H1 (cell line): Measurements from ENCODE around the gene ANAPC13. TPM values are rescaled to one million over a fixed set of nuclear protein-coding genes. Genes with fewer than 3 reads are reported as not detected.

Source experiments
- CTCF ChIA-PET: fragments of 300-600 bp; sonication (Branson Sonifier 250); formaldehyde crosslinking; loops from one replicate; lab custom pipeline; 2021; ENCODE audit not compliant: partially characterized antibody; lab: Charles Lee
- POLR2A ChIA-PET: fragments of 300-600 bp; sonication (Branson Sonifier 250); formaldehyde crosslinking; loops from one replicate; lab custom pipeline; 2021; ENCODE audit warnings: inconsistent platforms; ENCODE audit not compliant: partially characterized antibody; lab: Charles Lee
- DNase-seq, 2 experiments: peaks; one replicate each; pipeline versions ENCODE4 v3.0.0 to v3.0.0-alpha.2; 2010 to 2022; ENCODE audit warnings: low spot score in 2 of 2, low read depth in 1 of 2, mixed read lengths in 1 of 2
- FAIRE-seq: peaks from 2 replicates; lab custom pipeline; 2011; peaks lifted over from hg19 to GRCh38; lab: Jason Lieb, UNC
- H2AFZ ChIP-seq: 2 replicates; pipeline ENCODE4 v1.8.1; 2012; ENCODE audit warnings: low read length, inconsistent platforms
- H2AK5ac ChIP-seq: 2 replicates; pipeline ENCODE4 v1.6.1; 2013; ENCODE audit warnings: low read depth, low read length
- H2BK120ac ChIP-seq: replicated peaks from 2 replicates; pipeline ENCODE3; 2013; ENCODE audit warnings: low read depth, low read length, inconsistent platforms
- H2BK12ac ChIP-seq: 2 replicates; pipeline ENCODE4 v1.6.1; 2013; ENCODE audit warnings: low read depth, low read length
- H2BK15ac ChIP-seq: 2 replicates; pipeline ENCODE4 v1.6.1; 2013; ENCODE audit warnings: low read length
- H2BK20ac ChIP-seq: 2 replicates; pipeline ENCODE4 v1.6.1; 2013; ENCODE audit warnings: low read length
- H2BK5ac ChIP-seq: 2 replicates; pipeline ENCODE4 v1.6.1; 2013; ENCODE audit warnings: low read depth, low read length
- H3K14ac ChIP-seq: 2 replicates; pipeline ENCODE4 v1.6.1; 2013; ENCODE audit warnings: inconsistent platforms; ENCODE audit not compliant: insufficient read length
- H3K18ac ChIP-seq: 2 replicates; pipeline ENCODE4 v1.6.1; 2013; ENCODE audit warnings: low read length; ENCODE audit errors: extremely low read depth
- H3K23ac ChIP-seq: 2 replicates; pipeline ENCODE4 v1.6.1; 2013; ENCODE audit warnings: inconsistent platforms; ENCODE audit not compliant: insufficient read length
- H3K23me2 ChIP-seq: 2 replicates; pipeline ENCODE4 v1.6.1; 2013; ENCODE audit warnings: low read depth, low read length
- H3K27ac ChIP-seq: 2 replicates; pipeline ENCODE4 v1.6.1; 2011; ENCODE audit warnings: low read depth, low read length, inconsistent platforms
- H3K27me3 ChIP-seq, 4 experiments: replicated peaks in 1 of 4; 1 replicate in 1 of 4; 2 replicates in 3 of 4; pipeline versions ENCODE4 v1.6.1 to v1.8.1; 2011 to 2013; ENCODE audit warnings: low read length in 3 of 4, mild to moderate bottlenecking in 3 of 4, inconsistent platforms in 2 of 4, mixed read lengths in 2 of 4, moderate library complexity in 1 of 4; ENCODE audit not compliant: control insufficient read depth in 3 of 4, insufficient read depth in 3 of 4; ENCODE audit errors: extremely low read depth in 1 of 4
- H3K36me3 ChIP-seq, 4 experiments: 2 replicates each; pipeline versions ENCODE4 v1.6.1 to v1.8.1; 2011 to 2013; ENCODE audit warnings: mild to moderate bottlenecking in 4 of 4, low read length in 3 of 4, moderate library complexity in 2 of 4, control low read depth in 1 of 4, inconsistent platforms in 1 of 4; ENCODE audit not compliant: insufficient read depth in 4 of 4, control insufficient read depth in 2 of 4
- H3K4ac ChIP-seq: replicated peaks from 2 replicates; pipeline ENCODE3; 2013; ENCODE audit warnings: low read length, low read depth, mixed read lengths, inconsistent platforms; ENCODE audit not compliant: insufficient read length
- H3K4me1 ChIP-seq, 4 experiments: replicated peaks in 1 of 4; 1 replicate in 1 of 4; 2 replicates in 3 of 4; pipeline versions ENCODE4 v1.6.1 to v1.8.1; 2011 to 2013; ENCODE audit warnings: low read length in 3 of 4, inconsistent platforms in 2 of 4, mixed read lengths in 1 of 4; ENCODE audit not compliant: insufficient read depth in 4 of 4, control insufficient read depth in 3 of 4
- H3K4me2 ChIP-seq, 2 experiments: 2 replicates each; pipeline versions ENCODE4 v1.6.1 to v1.8.1; 2011 to 2013; ENCODE audit warnings: low read depth in 2 of 2, low read length in 2 of 2, control low read depth in 1 of 2, inconsistent platforms in 1 of 2, mild to moderate bottlenecking in 1 of 2; ENCODE audit not compliant: insufficient read depth in 1 of 2
- H3K4me3 ChIP-seq, 4 experiments: fragments of 200-600, 300-600 bp in 1 of 4; sonication (generic), shearing (Covaris generic), sonication (Bioruptor Twin) in 1 of 4; 2 replicates each; pipeline versions ENCODE4 v1.5.1 to v1.8.1; 2011 to 2016; ENCODE audit warnings: low read length in 4 of 4, low read depth in 3 of 4, control low read depth in 2 of 4, inconsistent platforms in 2 of 4, mild to moderate bottlenecking in 2 of 4, mixed read lengths in 1 of 4, moderate library complexity in 1 of 4; ENCODE audit not compliant: insufficient read depth in 2 of 4; ENCODE audit errors: extremely low read depth in 1 of 4
- H3K56ac ChIP-seq: replicated peaks from 2 replicates; pipeline ENCODE3; 2013; ENCODE audit warnings: low read depth, mild to moderate bottlenecking, mixed read lengths, low read length, inconsistent platforms; ENCODE audit not compliant: insufficient read length
- H3K79me1 ChIP-seq: 2 replicates; pipeline ENCODE4 v1.6.1; 2013; ENCODE audit warnings: low read depth, low read length, control low read depth
- H3K79me2 ChIP-seq, 2 experiments: 2 replicates each; pipeline versions ENCODE4 v1.6.1 to v1.8.1; 2012 to 2013; ENCODE audit warnings: low read length in 2 of 2, mild to moderate bottlenecking in 2 of 2, inconsistent platforms in 1 of 2; ENCODE audit not compliant: insufficient read depth in 2 of 2, control insufficient read depth in 1 of 2
- H3K9ac ChIP-seq, 4 experiments: replicated peaks in 1 of 4; 1 replicate in 1 of 4; 2 replicates in 3 of 4; pipeline versions ENCODE4 v1.6.1 to v1.8.1; 2011 to 2013; ENCODE audit warnings: low read depth in 3 of 4, low read length in 3 of 4, control low read depth in 2 of 4, mild to moderate bottlenecking in 2 of 4, moderate library complexity in 2 of 4, inconsistent platforms in 1 of 4; ENCODE audit errors: extremely low read depth in 1 of 4
- H3K9me3 ChIP-seq, 2 experiments: 2 replicates each; pipeline versions ENCODE4 v1.6.1 to v1.8.1; 2012 to 2013; ENCODE audit warnings: mild to moderate bottlenecking in 2 of 2, moderate library complexity in 2 of 2, control low read depth in 1 of 2, inconsistent platforms in 1 of 2, low read depth in 1 of 2, low read length in 1 of 2, mixed read lengths in 1 of 2; ENCODE audit not compliant: insufficient read depth in 2 of 2
- H4K20me1 ChIP-seq, 2 experiments: replicated peaks in 1 of 2; 2 replicates each; pipeline versions ENCODE3 to v1.8.1; 2011 to 2013; ENCODE audit warnings: inconsistent platforms in 2 of 2, low read length in 2 of 2, mild to moderate bottlenecking in 1 of 2; ENCODE audit not compliant: insufficient read depth in 2 of 2, control insufficient read depth in 1 of 2
- H4K5ac ChIP-seq: 2 replicates; pipeline ENCODE4 v1.6.1; 2013; ENCODE audit warnings: low read length, low read depth, mixed read lengths, inconsistent platforms; ENCODE audit not compliant: insufficient read length
- H4K8ac ChIP-seq: 2 replicates; pipeline ENCODE4 v1.8.0; 2013; ENCODE audit warnings: mild to moderate bottlenecking, moderate library complexity, low read length, inconsistent platforms; ENCODE audit not compliant: insufficient read depth; ENCODE audit errors: extremely low read depth
- H4K91ac ChIP-seq: replicated peaks from 2 replicates; pipeline ENCODE3; 2013; ENCODE audit warnings: low read length, mixed read lengths, inconsistent platforms; ENCODE audit not compliant: insufficient read length
- ATF3 ChIP-seq: IDR thresholded peaks from 2 replicates; pipeline ENCODE4 v1.6.1; 2011; ENCODE audit warnings: low read depth, mild to moderate bottlenecking, low read length; ENCODE audit not compliant: insufficient read depth
- E2F6 ChIP-seq: IDR thresholded peaks from 2 replicates; pipeline ENCODE4 v1.6.1; 2012; ENCODE audit warnings: inconsistent platforms
- EP300 ChIP-seq, 2 experiments: IDR thresholded peaks; 1 replicate in 1 of 2; 2 replicates in 1 of 2; pipeline ENCODE4 v1.6.1; 2011 to 2012; ENCODE audit warnings: low read depth in 2 of 2, low read length in 2 of 2, mild to moderate bottlenecking in 2 of 2, borderline replicate concordance in 1 of 2, inconsistent platforms in 1 of 2, moderate library complexity in 1 of 2
- KDM4A ChIP-seq: IDR thresholded peaks from one replicate; pipeline ENCODE4 v1.7.1; 2012; ENCODE audit warnings: low read depth, mild to moderate bottlenecking, moderate library complexity, low read length, inconsistent platforms; ENCODE audit not compliant: severe bottlenecking
- MAX ChIP-seq: IDR thresholded peaks from 2 replicates; pipeline ENCODE4 v1.6.1; 2012; ENCODE audit warnings: inconsistent platforms
- NRF1 ChIP-seq: IDR thresholded peaks from 2 replicates; pipeline ENCODE4 v1.6.1; 2011; ENCODE audit warnings: mild to moderate bottlenecking, low read depth, low read length, improper control_type of control experiment
- RAD21 ChIP-seq, 2 experiments: IDR thresholded peaks in 1 of 2; conservative IDR thresholded peaks in 1 of 2; 2 replicates each; pipeline ENCODE4 v1.6.1; 2011; ENCODE audit warnings: low read depth in 2 of 2, low read length in 2 of 2, improper control_type of control experiment in 1 of 2, inconsistent platforms in 1 of 2, mild to moderate bottlenecking in 1 of 2, moderate library complexity in 1 of 2
- SIX5 ChIP-seq: IDR thresholded peaks from 2 replicates; pipeline ENCODE4 v1.6.1; 2011; ENCODE audit warnings: mild to moderate bottlenecking, low read depth, low read length
- TEAD4 ChIP-seq: IDR thresholded peaks from 2 replicates; pipeline ENCODE4 v1.6.1; 2012; ENCODE audit warnings: low read depth, low read length, inconsistent platforms, mixed read lengths
- YY1 ChIP-seq: IDR thresholded peaks from 2 replicates; pipeline ENCODE4 v1.6.1; 2011; ENCODE audit warnings: low read depth, mild to moderate bottlenecking, low read length
- WGBS, 2 experiments: shearing (Covaris generic) in 1 of 2; methylation state at CpG; one replicate each; pipeline versions ENCODE4 v1.1.6 to v1.1.7; 2013 to 2015; ENCODE audit warnings: low lambda C conversion rate in 2 of 2, mixed read lengths in 2 of 2, inconsistent platforms in 1 of 2, low coverage in 1 of 2, missing lambda C conversion rate in 1 of 2; ENCODE audit not compliant: insufficient replicate concordance in 2 of 2, insufficient coverage in 1 of 2, insufficient read length in 1 of 2; ENCODE audit errors: extremely low coverage in 1 of 2, missing lambda C conversion rate in 1 of 2; 5-methylcytosine and 5-hydroxymethylcytosine counted together
- polyA plus RNA-seq, 7 experiments: library from polyadenylated mRNA; depleted of rRNA in 3 of 7; stranded (reverse) in 5 of 7; unstranded in 2 of 7; fragments of >200 nt in 5 of 7; fragments of 200-250 nt in 2 of 7; gene quantifications; 1 replicate in 5 of 7; 2 replicates in 1 of 7; 4 replicates in 1 of 7; pipeline versions ENCODE4 v1.2.1 to v1.2.3, GENCODE V29; 2011 to 2013; ENCODE audit warnings: missing spikeins in 2 of 7, mixed read lengths in 2 of 7
- total RNA-seq: library from RNA; stranded (reverse); fragmentation: NEBNext Ultra II Directional; extraction: Animal tissue kit (Norgen Biotek cat#: 25700); gene quantifications from 2 replicates; pipeline ENCODE4 v1.2.1, GENCODE V29; 2021

ANAPC13 gene
- total and polyA plus RNA-seq, 2 of the 8 experiments (the other 6 are each of a cell fraction or from before 2014, with no cell fraction given), result 33.3 to 34.0 TPM

GRCh38 chr3:134459562-134459961 is 26.2 kb downstream of the ANAPC13 start:
- Histone ChIP-seq H3K9me3 (no peaks in the 10 kb centered on the region), H3K23me2 (no peaks in the 10 kb centered on the region), H2BK20ac (no peak overlapping the region), H3K4me1 (peaks cover 1 to 12% (median 6%) of the 10 kb centered on the region in 4 experiments), H3K36me3 (no peaks in the 10 kb centered on the region), H2BK15ac (no peak overlapping the region), H3K27ac (no peak overlapping the region), H3K4ac (no peak overlapping the region), H4K20me1 (no peaks in the 10 kb centered on the region), H4K5ac (no peak overlapping the region), H4K91ac (no peak overlapping the region), H3K23ac (no peak overlapping the region), H2AFZ (no peak overlapping the region), H2AK5ac (no peak overlapping the region), H3K79me2 (no peaks in the 10 kb centered on the region), H3K79me1 (no peaks in the 10 kb centered on the region), H3K27me3 (no peaks in the 10 kb centered on the region), H2BK12ac (no peak overlapping the region), H4K8ac (no peak overlapping the region), H3K4me2 (no peak overlapping the region), H3K9ac (no peak overlapping the region), H3K14ac (no peak overlapping the region), H3K4me3 (no peak overlapping the region), H2BK120ac (no peak overlapping the region), H3K18ac (no peak overlapping the region), H3K56ac (no peak overlapping the region), H2BK5ac (no peak overlapping the region)
- FAIRE-seq (no peak), DNase-seq (no peak)
- POLR2A ChIA-PET, result interaction anchor here (0.8 to 1.8 kb wide), 7 partner anchors 13 to 103 kb away, joined by 3 to 6 read pairs (median 4); no protein-coding TSS in a partner anchor
- CTCF ChIA-PET, result interaction anchor here (0.7 to 2.5 kb wide), 12 partner anchors 10 to 247 kb away, joined by 3 to 7 read pairs (median 4); no protein-coding TSS in a partner anchor
- WGBS, 2 experiments, result 94% methylated on average over 4 of the region's 4 CpGs; no CpG with 5 or more reads in 1 of the 2 experiments
- TF ChIP-seq ATF3 (no peak), EP300 (IDR thresholded peaks at IDR 0.05; ENCODE audit: borderline replicate concordance in 1 of 2, low read depth in 2 of 2, low read length in 2 of 2) (no peak), SIX5 (no peak), YY1 (no peak), MAX (no peak), E2F6 (no peak), KDM4A (no peak), TEAD4 (no peak), RAD21 (IDR thresholded peaks at IDR 0.05 in 1 of 2, conservative IDR thresholded peaks at IDR 0.05 in 1 of 2; ENCODE audit: low read depth in 2 of 2, low read length in 2 of 2) (no peak), NRF1 (no peak)
